Measurements from ENCODE around the gene AIFM2.

GRCh38 chr10:70067586-70067985 lies 65.0 kb downstream of the AIFM2 start:
- TF ChIP-seq, protein P1, sequence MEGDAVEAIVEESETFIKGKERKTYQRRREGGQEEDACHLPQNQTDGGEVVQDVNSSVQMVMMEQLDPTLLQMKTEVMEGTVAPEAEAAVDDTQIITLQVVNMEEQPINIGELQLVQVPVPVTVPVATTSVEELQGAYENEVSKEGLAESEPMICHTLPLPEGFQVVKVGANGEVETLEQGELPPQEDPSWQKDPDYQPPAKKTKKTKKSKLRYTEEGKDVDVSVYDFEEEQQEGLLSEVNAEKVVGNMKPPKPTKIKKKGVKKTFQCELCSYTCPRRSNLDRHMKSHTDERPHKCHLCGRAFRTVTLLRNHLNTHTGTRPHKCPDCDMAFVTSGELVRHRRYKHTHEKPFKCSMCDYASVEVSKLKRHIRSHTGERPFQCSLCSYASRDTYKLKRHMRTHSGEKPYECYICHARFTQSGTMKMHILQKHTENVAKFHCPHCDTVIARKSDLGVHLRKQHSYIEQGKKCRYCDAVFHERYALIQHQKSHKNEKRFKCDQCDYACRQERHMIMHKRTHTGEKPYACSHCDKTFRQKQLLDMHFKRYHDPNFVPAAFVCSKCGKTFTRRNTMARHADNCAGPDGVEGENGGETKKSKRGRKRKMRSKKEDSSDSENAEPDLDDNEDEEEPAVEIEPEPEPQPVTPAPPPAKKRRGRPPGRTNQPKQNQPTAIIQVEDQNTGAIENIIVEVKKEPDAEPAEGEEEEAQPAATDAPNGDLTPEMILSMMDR (IDR thresholded peaks at IDR 0.05): no peak
- no peak for TF ChIP-seq POLR2A (IDR thresholded peaks at IDR 0.05)

Data from Peyer's patch (tissue), 4 donors.